HCT116 (cell line): Measurements from ENCODE around the gene NANOGP8. TPM values are rescaled to one million over a fixed set of nuclear protein-coding genes. Genes with fewer than 3 reads are reported as not detected.

Experiments used
- ATAC-seq: fragments of 200-7000 bp; cut with Tn5 transposase; 2 replicates; pipeline ENCODE4 v1.9.1; 2020; ENCODE audit warnings: mild to moderate bottlenecking, moderate library complexity
- BruUV-seq: library from RNA; stranded (reverse); fragments of 400-500 nt; replicated peaks from 2 replicates; lab custom pipeline; 2021; lab: Mats Ljungman, UMichigan
- CTCF ChIA-PET: fragments of 300-600 bp; sonication (Branson Sonifier 250); formaldehyde crosslinking; loops from one replicate; lab custom pipeline; 2021; ENCODE audit warnings: antibody characterized with exemption; lab: Charles Lee
- POLR2A ChIA-PET: fragments of 300-600, 350-600 bp; sonication (Branson Sonifier 250); formaldehyde crosslinking; loops from one replicate; lab custom pipeline; 2021; ENCODE audit warnings: antibody characterized with exemption; lab: Charles Lee
- RAD21 ChIA-PET, 2 experiments: fragments of 300-600 bp; sonication (Branson Sonifier 250); formaldehyde crosslinking; loops; one replicate each; lab custom pipeline; 2023; ENCODE audit warnings: low total read pairs in 2 of 2; ENCODE audit not compliant: uncharacterized antibody in 2 of 2, unreplicated experiment in 2 of 2, low non-redundant PET in 1 of 2; lab: Charles Lee
- DNase-seq: peaks from one replicate; pipeline ENCODE4 v3.0.0-alpha.2; 2010; ENCODE audit warnings: low read depth, low spot score
- H2AFZ ChIP-seq: fragments of 200-600 bp; shearing (Covaris generic), sonication (generic); 2 replicates; pipeline ENCODE4 v1.6.1; 2017; ENCODE audit warnings: low read depth, mixed run types, mixed read lengths, antibody characterized with exemption, low read length; ENCODE audit not compliant: poor library complexity, severe bottlenecking
- H3K27ac ChIP-seq: 2 replicates; pipeline ENCODE4 v1.5.1; 2012; ENCODE audit warnings: low read depth, low read length
- H3K27me3 ChIP-seq: fragments of 200-600 bp; sonication (generic); 2 replicates; pipeline ENCODE4 v1.6.1; 2016; ENCODE audit warnings: mixed run types, low read length, mixed read lengths; ENCODE audit not compliant: insufficient read depth
- H3K36me3 ChIP-seq, 2 experiments: fragments of 200-500 bp in 1 of 2; fragments of 200-600 bp in 1 of 2; sonication (Bioruptor generic) in 1 of 2; sonication (generic) in 1 of 2; 2 replicates each; pipeline versions ENCODE4 v1.5.1 to v1.6.1; 2014 to 2016; ENCODE audit warnings: low read length in 2 of 2, inconsistent platforms in 1 of 2, mixed read lengths in 1 of 2, mixed run types in 1 of 2; ENCODE audit not compliant: insufficient read depth in 2 of 2, control insufficient read depth in 1 of 2
- H3K4me1 ChIP-seq, 2 experiments: fragments of 200-600 bp in 1 of 2; sonication (generic) in 1 of 2; 2 replicates each; pipeline versions ENCODE4 v1.5.1 to v1.6.1; 2012 to 2017; ENCODE audit warnings: low read length in 2 of 2, inconsistent platforms in 1 of 2, mild to moderate bottlenecking in 1 of 2, mixed read lengths in 1 of 2, mixed run types in 1 of 2, moderate library complexity in 1 of 2; ENCODE audit not compliant: insufficient read depth in 2 of 2, control insufficient read depth in 1 of 2
- H3K4me2 ChIP-seq: fragments of 200-600 bp; sonication (generic); 2 replicates; pipeline ENCODE4 v1.6.1; 2017; ENCODE audit warnings: mixed run types, low read length, mixed read lengths
- H3K4me3 ChIP-seq, 2 experiments: fragments of 200-600 bp in 1 of 2; sonication (generic) in 1 of 2; replicated peaks in 1 of 2; 2 replicates each; pipeline ENCODE4 v1.5.1; 2011 to 2016; ENCODE audit warnings: low read length in 2 of 2, control low read depth in 1 of 2, low read depth in 1 of 2, mild to moderate bottlenecking in 1 of 2, mixed read lengths in 1 of 2, mixed run types in 1 of 2
- H3K79me2 ChIP-seq: fragments of 200-600 bp; sonication (generic); 2 replicates; pipeline ENCODE4 v1.6.1; 2017; ENCODE audit warnings: mild to moderate bottlenecking, mixed run types, low read length, moderate library complexity, mixed read lengths; ENCODE audit not compliant: insufficient read depth
- H3K9ac ChIP-seq: fragments of 200-600 bp; sonication (generic); 2 replicates; pipeline ENCODE4 v1.6.1; 2016; ENCODE audit warnings: low read length, mixed read lengths
- H3K9me2 ChIP-seq: fragments of 200-600 bp; sonication (generic), shearing (Covaris generic); 2 replicates; pipeline ENCODE4 v1.6.1; 2017; ENCODE audit warnings: mixed run types, mild to moderate bottlenecking, moderate library complexity; ENCODE audit not compliant: insufficient read depth
- H3K9me3 ChIP-seq, 2 experiments: fragments of 200-500 bp in 1 of 2; fragments of 200-600 bp in 1 of 2; sonication (Bioruptor generic) in 1 of 2; sonication (generic) in 1 of 2; 2 replicates each; pipeline ENCODE4 v1.6.1; 2014 to 2017; ENCODE audit warnings: low read length in 2 of 2, mixed read lengths in 2 of 2, inconsistent platforms in 1 of 2, low read depth in 1 of 2, mild to moderate bottlenecking in 1 of 2, mixed run types in 1 of 2, moderate library complexity in 1 of 2; ENCODE audit not compliant: control insufficient read depth in 1 of 2, insufficient read depth in 1 of 2
- H4K20me1 ChIP-seq: fragments of 200-600 bp; sonication (generic), shearing (Covaris generic); 2 replicates; pipeline ENCODE4 v1.6.1; 2017; ENCODE audit warnings: mixed run types, mild to moderate bottlenecking, moderate library complexity; ENCODE audit not compliant: insufficient read depth
- CBX3 ChIP-seq: IDR thresholded peaks from 2 replicates; pipeline ENCODE4 v1.6.1; 2012; ENCODE audit warnings: low read depth
- CEBPB ChIP-seq: IDR thresholded peaks from 2 replicates; pipeline ENCODE4 v1.6.1; 2012; ENCODE audit warnings: low read depth
- EGR1 ChIP-seq: IDR thresholded peaks from 2 replicates; pipeline ENCODE4 v1.6.1; 2012; ENCODE audit warnings: low read depth
- ELF1 ChIP-seq: IDR thresholded peaks from 2 replicates; pipeline ENCODE4 v1.6.1; 2012; ENCODE audit warnings: low read depth, borderline replicate concordance
- EZH2phosphoT487 ChIP-seq: fragments of 200-600 bp; IDR thresholded peaks from 2 replicates; pipeline ENCODE4 v1.6.1; 2018; ENCODE audit warnings: antibody characterized with exemption, borderline replicate concordance
- FOSL1 ChIP-seq: IDR thresholded peaks from 2 replicates; pipeline ENCODE4 v1.6.1; 2012; ENCODE audit warnings: low read depth
- JUND ChIP-seq: IDR thresholded peaks from 2 replicates; pipeline ENCODE4 v1.6.1; 2012
- POLR2A ChIP-seq: IDR thresholded peaks from 2 replicates; pipeline ENCODE4 v1.7.0; 2011; ENCODE audit warnings: borderline replicate concordance; ENCODE audit not compliant: insufficient read depth, insufficient read length; ENCODE audit errors: extremely low read depth
- RAD21 ChIP-seq: IDR thresholded peaks from 2 replicates; pipeline ENCODE4 v1.6.1; 2012; ENCODE audit warnings: low read depth, mild to moderate bottlenecking
- SIN3A ChIP-seq: IDR thresholded peaks from 2 replicates; pipeline ENCODE4 v1.6.1; 2012; ENCODE audit warnings: low read depth
- SP1 ChIP-seq: IDR thresholded peaks from 2 replicates; pipeline ENCODE4 v1.6.1; 2012; ENCODE audit warnings: low read depth
- SRF ChIP-seq: IDR thresholded peaks from 2 replicates; pipeline ENCODE4 v1.6.1; 2012; ENCODE audit warnings: low read depth
- TCF7L2 ChIP-seq: IDR thresholded peaks from 2 replicates; pipeline ENCODE4 v1.7.0; 2011; ENCODE audit warnings: borderline replicate concordance, inconsistent platforms; ENCODE audit not compliant: insufficient read depth, insufficient read length; ENCODE audit errors: extremely low read depth
- YY1 ChIP-seq: IDR thresholded peaks from 2 replicates; pipeline ENCODE4 v1.6.1; 2011; ENCODE audit warnings: low read length, low read depth, moderate library complexity, mild to moderate bottlenecking; ENCODE audit not compliant: insufficient replicate concordance; ENCODE audit errors: extremely low read depth
- ZNF274 ChIP-seq: fragments of 200-500 bp; sonication (Bioruptor generic); IDR thresholded peaks from 2 replicates; pipeline ENCODE4 v1.6.1; 2014; ENCODE audit warnings: mild to moderate bottlenecking, low read depth, low read length, inconsistent platforms
- intact Hi-C: fragments of 100-400 bp; cut with micrococcal nuclease; formaldehyde crosslinking; loops from 2 replicates; pipeline ENCODE4 v1.10.0; 2022
- total RNA-seq: library from RNA; stranded (reverse); gene quantifications from one replicate; pipeline ENCODE4 v1.2.1, GENCODE V29; 2021; ENCODE audit not compliant: unreplicated experiment
- TF ChIP-seq, protein P1 (sequence below): IDR thresholded peaks from 2 replicates; pipeline ENCODE4 v1.6.1; 2012
- TF ChIP-seq, protein P2 (sequence below), 3 experiments: fragments of 200-600 bp in 1 of 3; sonication (generic) in 1 of 3; IDR thresholded peaks in 2 of 3; conservative IDR thresholded peaks in 1 of 3; 2 replicates each; pipeline ENCODE4 v1.5.1; 2012 to 2017; ENCODE audit warnings: low read depth in 2 of 3, low read length in 2 of 3, antibody characterized with exemption in 1 of 3, borderline replicate concordance in 1 of 3, control low read depth in 1 of 3, mild to moderate bottlenecking in 1 of 3, mixed read lengths in 1 of 3, mixed run types in 1 of 3, moderate library complexity in 1 of 3; ENCODE audit not compliant: insufficient read depth in 1 of 3
- TF ChIP-seq, protein P3 (sequence below): IDR thresholded peaks from 2 replicates; pipeline ENCODE4 v1.6.1; 2012; ENCODE audit warnings: low read depth

Gene NANOGP8
- total RNA-seq, 1 experiment from 2014 or later = not detected

DNA sequence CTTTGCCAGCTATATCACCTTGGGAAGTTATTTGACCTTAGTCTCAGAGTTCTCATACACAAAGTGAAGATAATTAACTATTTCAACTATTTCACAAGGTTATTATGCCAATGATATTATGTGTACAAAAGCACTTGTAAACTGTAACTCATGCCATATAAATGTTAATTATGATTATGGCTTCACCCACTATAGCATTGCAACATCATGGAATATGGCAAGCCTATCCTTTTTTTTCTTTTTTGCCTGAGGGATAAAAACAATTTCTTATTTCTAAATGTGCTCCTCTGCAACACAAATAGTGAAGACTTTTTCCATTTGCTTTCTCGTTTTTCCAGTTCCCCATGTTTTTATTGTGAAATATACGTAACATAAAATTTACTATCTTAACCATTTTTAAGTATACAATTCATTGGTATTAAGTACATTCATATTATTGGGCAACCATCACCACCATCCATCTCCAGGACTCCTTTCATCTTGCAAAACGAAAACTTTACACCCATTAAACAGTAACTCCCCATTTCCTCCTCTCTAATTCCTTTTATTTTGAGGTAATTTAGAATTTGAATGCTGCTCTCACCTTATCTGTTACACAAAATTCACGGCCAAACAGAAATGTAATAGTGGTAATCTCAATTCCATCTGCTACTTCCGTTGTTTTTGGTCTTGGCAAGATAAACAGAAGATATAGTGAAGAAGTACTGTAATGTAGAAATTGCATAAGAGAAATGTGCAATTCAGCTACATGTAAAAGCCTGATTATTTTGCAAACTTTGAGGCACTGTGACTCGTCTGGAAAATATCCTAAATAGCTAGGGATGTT is 46.3 kb downstream of the NANOGP8 start:
- Histone ChIP-seq H4K20me1 (no peaks in the 10 kb centered on the region), H3K27me3 (no peaks in the 10 kb centered on the region), H3K9me2 (no peaks in the 10 kb centered on the region), H3K36me3 (no peaks in the 10 kb centered on the region), H3K9me3 (no peaks in the 10 kb centered on the region), H3K4me3 (no peak overlapping the region), H3K4me1 (peaks cover 0 to 4% of the 10 kb centered on the region in 2 experiments; a peak in 1 of 4 replicates), H3K27ac (no peak overlapping the region), H2AFZ (no peak overlapping the region), H3K9ac (no peak overlapping the region), H3K79me2 (no peaks in the 10 kb centered on the region), H3K4me2 (no peak overlapping the region)
- POLR2A ChIA-PET = interaction anchor here (1.2 kb wide), 1 partner anchor 19 kb away, joined by 3 read pairs; no protein-coding TSS in a partner anchor
- no peak for ATAC-seq
- CTCF ChIA-PET = no interaction called here
- no TSS peak for BruUV-seq
- TF ChIP-seq, protein P1, sequence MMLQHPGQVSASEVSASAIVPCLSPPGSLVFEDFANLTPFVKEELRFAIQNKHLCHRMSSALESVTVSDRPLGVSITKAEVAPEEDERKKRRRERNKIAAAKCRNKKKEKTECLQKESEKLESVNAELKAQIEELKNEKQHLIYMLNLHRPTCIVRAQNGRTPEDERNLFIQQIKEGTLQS = no peak
- TF ChIP-seq EGR1 (no peak), ELF1 (no peak), SIN3A (no peak), JUND (no peak), ZNF274 (no peak), CBX3 (no peak), SRF (no peak), YY1 (no peak), TCF7L2 (no peak), SP1 (no peak), FOSL1 (no peak), POLR2A (no peak), CEBPB (no peak), EZH2phosphoT487 (no peak), RAD21 (no peak)
- TF ChIP-seq, protein P2, sequence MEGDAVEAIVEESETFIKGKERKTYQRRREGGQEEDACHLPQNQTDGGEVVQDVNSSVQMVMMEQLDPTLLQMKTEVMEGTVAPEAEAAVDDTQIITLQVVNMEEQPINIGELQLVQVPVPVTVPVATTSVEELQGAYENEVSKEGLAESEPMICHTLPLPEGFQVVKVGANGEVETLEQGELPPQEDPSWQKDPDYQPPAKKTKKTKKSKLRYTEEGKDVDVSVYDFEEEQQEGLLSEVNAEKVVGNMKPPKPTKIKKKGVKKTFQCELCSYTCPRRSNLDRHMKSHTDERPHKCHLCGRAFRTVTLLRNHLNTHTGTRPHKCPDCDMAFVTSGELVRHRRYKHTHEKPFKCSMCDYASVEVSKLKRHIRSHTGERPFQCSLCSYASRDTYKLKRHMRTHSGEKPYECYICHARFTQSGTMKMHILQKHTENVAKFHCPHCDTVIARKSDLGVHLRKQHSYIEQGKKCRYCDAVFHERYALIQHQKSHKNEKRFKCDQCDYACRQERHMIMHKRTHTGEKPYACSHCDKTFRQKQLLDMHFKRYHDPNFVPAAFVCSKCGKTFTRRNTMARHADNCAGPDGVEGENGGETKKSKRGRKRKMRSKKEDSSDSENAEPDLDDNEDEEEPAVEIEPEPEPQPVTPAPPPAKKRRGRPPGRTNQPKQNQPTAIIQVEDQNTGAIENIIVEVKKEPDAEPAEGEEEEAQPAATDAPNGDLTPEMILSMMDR (IDR thresholded peaks at IDR 0.05 in 2 of 3, conservative IDR thresholded peaks at IDR 0.05 in 1 of 3; ENCODE audit: borderline replicate concordance in 1 of 3, insufficient read depth in 1 of 3, low read depth in 2 of 3, low read length in 2 of 3) = no peak
- TF ChIP-seq, protein P3, sequence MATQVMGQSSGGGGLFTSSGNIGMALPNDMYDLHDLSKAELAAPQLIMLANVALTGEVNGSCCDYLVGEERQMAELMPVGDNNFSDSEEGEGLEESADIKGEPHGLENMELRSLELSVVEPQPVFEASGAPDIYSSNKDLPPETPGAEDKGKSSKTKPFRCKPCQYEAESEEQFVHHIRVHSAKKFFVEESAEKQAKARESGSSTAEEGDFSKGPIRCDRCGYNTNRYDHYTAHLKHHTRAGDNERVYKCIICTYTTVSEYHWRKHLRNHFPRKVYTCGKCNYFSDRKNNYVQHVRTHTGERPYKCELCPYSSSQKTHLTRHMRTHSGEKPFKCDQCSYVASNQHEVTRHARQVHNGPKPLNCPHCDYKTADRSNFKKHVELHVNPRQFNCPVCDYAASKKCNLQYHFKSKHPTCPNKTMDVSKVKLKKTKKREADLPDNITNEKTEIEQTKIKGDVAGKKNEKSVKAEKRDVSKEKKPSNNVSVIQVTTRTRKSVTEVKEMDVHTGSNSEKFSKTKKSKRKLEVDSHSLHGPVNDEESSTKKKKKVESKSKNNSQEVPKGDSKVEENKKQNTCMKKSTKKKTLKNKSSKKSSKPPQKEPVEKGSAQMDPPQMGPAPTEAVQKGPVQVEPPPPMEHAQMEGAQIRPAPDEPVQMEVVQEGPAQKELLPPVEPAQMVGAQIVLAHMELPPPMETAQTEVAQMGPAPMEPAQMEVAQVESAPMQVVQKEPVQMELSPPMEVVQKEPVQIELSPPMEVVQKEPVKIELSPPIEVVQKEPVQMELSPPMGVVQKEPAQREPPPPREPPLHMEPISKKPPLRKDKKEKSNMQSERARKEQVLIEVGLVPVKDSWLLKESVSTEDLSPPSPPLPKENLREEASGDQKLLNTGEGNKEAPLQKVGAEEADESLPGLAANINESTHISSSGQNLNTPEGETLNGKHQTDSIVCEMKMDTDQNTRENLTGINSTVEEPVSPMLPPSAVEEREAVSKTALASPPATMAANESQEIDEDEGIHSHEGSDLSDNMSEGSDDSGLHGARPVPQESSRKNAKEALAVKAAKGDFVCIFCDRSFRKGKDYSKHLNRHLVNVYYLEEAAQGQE = no peak
- no peak for DNase-seq
- intact Hi-C loops = no loop called here
- RAD21 ChIA-PET = no interaction called here
